Medulla oblongata (tissue), 1 donor: ENCODE measurements around the gene KDM5A.
"Not testable (repeated sequence)": the region's sequence is repeated elsewhere in the genome, so short reads cannot be mapped to it uniquely, and the experiment has no call there.

Experiments used
- DNase-seq: peaks from one replicate; pipeline ENCODE4 v3.0.0-alpha.2; 2015; ENCODE audit errors: extremely low spot score

Gene KDM5A

GRCh38 chr12:332581-333205 is 56.4 kb downstream of the KDM5A start:
- DNase-seq: no peak

GRCh38 chr12:331287-331686 is 57.8 kb downstream of the KDM5A start:
- DNase-seq: no peak

- no peak for DNase-seq
Observed at GRCh38 chr12:325906-326305, 63.2 kb downstream of the KDM5A start.

- no peak for DNase-seq
Observed at GRCh38 chr12:323507-323906, 65.6 kb downstream of the KDM5A start.

- peak; percentile 19 for DNase-seq
Observed at GRCh38 chr12:321606-322326, 67.4 kb downstream of the KDM5A start.

GRCh38 chr12:318759-319515 is 70.2 kb downstream of the KDM5A start:
- no peak for DNase-seq

- no peak for DNase-seq
Observed at GRCh38 chr12:308511-308910, 80.6 kb downstream of the KDM5A start.

GRCh38 chr12:307406-307805 is 81.7 kb downstream of the KDM5A start:
- DNase-seq: no peak

GRCh38 chr12:304805-305204 is 84.3 kb downstream of the KDM5A start:
- no peak for DNase-seq

- not testable (repeated sequence) for DNase-seq
Observed at GRCh38 chr12:302766-303165, 86.4 kb downstream of the KDM5A start.

GRCh38 chr12:300166-300565 is 89.0 kb downstream of the KDM5A start:
- DNase-seq: not testable (repeated sequence)

- DNase-seq: not testable (repeated sequence)
Observed at GRCh38 chr12:299511-299910, 89.6 kb downstream of the KDM5A start.

GRCh38 chr12:298059-298458 is 91.1 kb downstream of the KDM5A start:
- not testable (repeated sequence) for DNase-seq

- DNase-seq: no peak
Observed at GRCh38 chr12:295132-295531, 94.0 kb downstream of the KDM5A start.

GRCh38 chr12:293199-293598 is 95.9 kb downstream of the KDM5A start:
- DNase-seq: no peak

- DNase-seq: no peak
Observed at GRCh38 chr12:292186-292585, 96.9 kb downstream of the KDM5A start.

- DNase-seq: no peak
Observed at GRCh38 chr12:291153-291723, 97.9 kb downstream of the KDM5A start.

GRCh38 chr12:288687-289086 is 100.4 kb downstream of the KDM5A start:
- DNase-seq: peak; percentile 42

- no peak for DNase-seq
Observed at GRCh38 chr12:286531-287300, 102.4 kb downstream of the KDM5A start.

GRCh38 chr12:278046-278445 is 111.1 kb downstream of the KDM5A start:
- no peak for DNase-seq

- no peak for DNase-seq
Observed at GRCh38 chr12:275812-276211, 113.3 kb downstream of the KDM5A start.

- DNase-seq: no peak
Observed at GRCh38 chr12:273382-273781, 115.7 kb downstream of the KDM5A start.
